Dermis microvascular lymphatic vessel endothelial cell (primary cell): Measurements from ENCODE around the gene GJE1. TPM values are rescaled to one million over a fixed set of nuclear protein-coding genes. Genes with fewer than 3 reads are reported as not detected.
"Not testable (repeated sequence)": the region's sequence is repeated elsewhere in the genome, so short reads cannot be mapped to it uniquely, and the experiment has no call there.

ENCODE experiments used
- DNase-seq, 2 donors: peaks; one replicate each; pipeline versions ENCODE4 v3.0.0 to v3.0.0-alpha.2; 2010; ENCODE audit warnings: low read depth in 2 of 2
- total RNA-seq: library from RNA; depleted of rRNA; stranded (reverse); fragments of >200 nt; gene quantifications from 2 replicates; pipeline ENCODE4 v1.2.1, GENCODE V29; 2014

The GJE1 gene
- total RNA-seq = not detected in 2 replicates

GRCh38 chr6:142132625-142133024, at the start of gene GJE1:
GJE1 (plus strand) TSS chr6:142132925; CDS start chr6:142133159, 234 bp downstream.
- no peak for DNase-seq

GRCh38 chr6:142087950-142088857, 44.5 kb upstream of the GJE1 start:
- no peak for DNase-seq

- peak in 1 of 2 donors; percentile 40 for DNase-seq
Measured at GRCh38 chr6:142088858-142089216, 43.9 kb upstream of the GJE1 start.

GRCh38 chr6:142104820-142105219, 27.9 kb upstream of the GJE1 start:
- DNase-seq = not testable (repeated sequence)

- DNase-seq = not testable (repeated sequence)
Measured at GRCh38 chr6:142110820-142111219, 21.9 kb upstream of the GJE1 start.

- DNase-seq = peak; percentile 69 to 78
Measured at GRCh38 chr6:142112451-142113061, 20.2 kb upstream of the GJE1 start.

GRCh38 chr6:142117366-142117765, 15.4 kb upstream of the GJE1 start:
- DNase-seq = no peak

- no peak for DNase-seq
Measured at GRCh38 chr6:142118328-142118727, 14.4 kb upstream of the GJE1 start.

GRCh38 chr6:142118925-142119324, 13.8 kb upstream of the GJE1 start:
- DNase-seq = no peak

GRCh38 chr6:142121342-142121741, 11.4 kb upstream of the GJE1 start:
- no peak for DNase-seq

GRCh38 chr6:142130814-142131213, 1.9 kb upstream of the GJE1 start:
- DNase-seq = no peak

- no peak for DNase-seq
Measured at GRCh38 chr6:142138876-142139275, 6.2 kb downstream of the GJE1 start.

GRCh38 chr6:142141531-142141930, 8.8 kb downstream of the GJE1 start:
- DNase-seq = not testable (repeated sequence)

GRCh38 chr6:142146828-142147662, 14.3 kb downstream of the GJE1 start, which contains the start of the genes NMBR and VTA1:
NMBR (minus strand) TSS chr6:142147122; CDS start chr6:142088658, 58,464 bp downstream.
VTA1 (plus strand) TSS chr6:142147263; CDS start chr6:142147288, 25 bp downstream.
- DNase-seq = peak; percentile 99

- no peak for DNase-seq
Measured at GRCh38 chr6:142152746-142153145, 20.0 kb downstream of the GJE1 start.

GRCh38 chr6:142153196-142153595, 20.5 kb downstream of the GJE1 start:
- DNase-seq = no peak

- no peak for DNase-seq
Measured at GRCh38 chr6:142154336-142154735, 21.6 kb downstream of the GJE1 start.

GRCh38 chr6:142155091-142155490, 22.4 kb downstream of the GJE1 start:
- DNase-seq = peak in 1 of 2 donors; percentile 9

- peak in 1 of 2 donors; percentile 47 for DNase-seq
Measured at GRCh38 chr6:142155895-142156757, 23.4 kb downstream of the GJE1 start.

GRCh38 chr6:142156758-142157068, 24.0 kb downstream of the GJE1 start:
- DNase-seq = not testable (repeated sequence)

GRCh38 chr6:142162780-142163179, 30.1 kb downstream of the GJE1 start:
- no peak for DNase-seq
